OCI-LY1 (cell line): ENCODE results near the gene SELENOO.

Source experiments
- H2AFZ ChIP-seq: fragments of 200-600 bp; sonication (generic), shearing (Covaris generic); 2 replicates; pipeline ENCODE4 v1.6.0; 2014; ENCODE audit warnings: antibody characterized with exemption, mild to moderate bottlenecking, low read length
- H3F3A ChIP-seq: fragments of 200-600 bp; sonication (generic), shearing (Covaris generic); 2 replicates; pipeline ENCODE4 v1.6.0; 2014; ENCODE audit warnings: mild to moderate bottlenecking, antibody characterized with exemption, low read length, moderate library complexity; ENCODE audit not compliant: insufficient read depth
- H3K27ac ChIP-seq: fragments of 200-600 bp; sonication (generic); 2 replicates; pipeline ENCODE4 v1.5.1; 2014; ENCODE audit warnings: low read length, mixed run types, mild to moderate bottlenecking, low read depth; ENCODE audit not compliant: poor library complexity, severe bottlenecking
- H3K27me3 ChIP-seq: fragments of 200-600 bp; sonication (generic); 2 replicates; pipeline ENCODE4 v1.6.0; 2014; ENCODE audit warnings: antibody characterized with exemption, mild to moderate bottlenecking, low read length, moderate library complexity; ENCODE audit not compliant: insufficient read depth
- H3K36me3 ChIP-seq: fragments of 200-600 bp; sonication (generic); 2 replicates; pipeline ENCODE4 v1.6.1; 2014; ENCODE audit warnings: mild to moderate bottlenecking, antibody characterized with exemption, low read length, moderate library complexity, mixed read lengths; ENCODE audit not compliant: insufficient read depth
- H3K4me1 ChIP-seq: fragments of 200-600 bp; sonication (generic); 2 replicates; pipeline ENCODE4 v1.5.1; 2014; ENCODE audit warnings: mild to moderate bottlenecking, low read length, moderate library complexity; ENCODE audit not compliant: insufficient read depth, severe bottlenecking
- H3K4me2 ChIP-seq: fragments of 200-600 bp; sonication (generic), shearing (Covaris generic); 2 replicates; pipeline ENCODE4 v1.6.1; 2014; ENCODE audit warnings: low read length
- H3K4me3 ChIP-seq: fragments of 200-600 bp; sonication (generic); 2 replicates; pipeline ENCODE4 v1.5.1; 2014; ENCODE audit warnings: low read length, low read depth, mild to moderate bottlenecking, mixed read lengths; ENCODE audit not compliant: poor library complexity, severe bottlenecking
- H3K79me2 ChIP-seq: fragments of 200-600 bp; shearing (Covaris generic); 2 replicates; pipeline ENCODE4 v1.6.1; 2016; ENCODE audit warnings: mixed run types, low read length, mixed read lengths; ENCODE audit not compliant: insufficient read depth
- H3K9ac ChIP-seq: fragments of 200-600 bp; sonication (generic), shearing (Covaris generic); 2 replicates; pipeline ENCODE4 v1.6.1; 2014; ENCODE audit warnings: mild to moderate bottlenecking, low read length, mixed read lengths
- H3K9me2 ChIP-seq: fragments of 200-600 bp; sonication (generic), shearing (Covaris generic); 2 replicates; pipeline ENCODE4 v1.6.1; 2014; ENCODE audit warnings: low read depth, mild to moderate bottlenecking, low read length, mixed read lengths
- H3K9me3 ChIP-seq: fragments of 200-600 bp; shearing (Covaris generic); 2 replicates; pipeline ENCODE4 v1.6.1; 2014; ENCODE audit warnings: low read length, mixed read lengths
- H4K20me1 ChIP-seq: fragments of 200-600 bp; sonication (generic), shearing (Covaris generic); 2 replicates; pipeline ENCODE4 v1.6.0; 2016; ENCODE audit warnings: mild to moderate bottlenecking, low read length; ENCODE audit not compliant: insufficient read depth
- CTCF ChIP-seq: fragments of 200-600 bp; sonication (generic), shearing (Covaris generic); IDR thresholded peaks from 2 replicates; pipeline ENCODE4 v1.5.1; 2017; ENCODE audit warnings: mild to moderate bottlenecking, antibody characterized with exemption, low read length, moderate library complexity, mixed read lengths
- EZH2 ChIP-seq: fragments of 200-600 bp; sonication (generic), shearing (Covaris generic); IDR thresholded peaks from 2 replicates; pipeline ENCODE4 v1.8.0; 2017; ENCODE audit warnings: borderline replicate concordance, mixed run types, mild to moderate bottlenecking, antibody characterized with exemption, low read length, moderate library complexity, mixed read lengths

The SELENOO gene

GRCh38 chr22:50243685-50244419, 43.0 kb downstream of the SELENOO start:
- no peak overlapping the region for H2AFZ ChIP-seq
- H3K4me3 ChIP-seq: peak overlapping the region; percentile 95
- no peaks in the 10 kb centered on the region for H3K9me2 ChIP-seq
- no peaks in the 10 kb centered on the region for H3K27me3 ChIP-seq
- H3K4me2 ChIP-seq: peak overlapping the region; percentile 91
- H3K9ac ChIP-seq: peak overlapping the region; percentile 92
- H3K4me1 ChIP-seq: peaks cover 45% of the 10 kb centered on the region
- H3K36me3 ChIP-seq: peaks cover 29% of the 10 kb centered on the region; the same call in 1 of the 2 replicates
- no peaks in the 10 kb centered on the region for H3K9me3 ChIP-seq
- peaks cover 8% of the 10 kb centered on the region; the same call in 1 of the 2 replicates for H3F3A ChIP-seq
- H3K27ac ChIP-seq: peak overlapping the region; percentile 87
- no peaks in the 10 kb centered on the region for H4K20me1 ChIP-seq
- peaks cover 23% of the 10 kb centered on the region for H3K79me2 ChIP-seq
- TF ChIP-seq CTCF (no peak), EZH2 (no peak)

DNA sequence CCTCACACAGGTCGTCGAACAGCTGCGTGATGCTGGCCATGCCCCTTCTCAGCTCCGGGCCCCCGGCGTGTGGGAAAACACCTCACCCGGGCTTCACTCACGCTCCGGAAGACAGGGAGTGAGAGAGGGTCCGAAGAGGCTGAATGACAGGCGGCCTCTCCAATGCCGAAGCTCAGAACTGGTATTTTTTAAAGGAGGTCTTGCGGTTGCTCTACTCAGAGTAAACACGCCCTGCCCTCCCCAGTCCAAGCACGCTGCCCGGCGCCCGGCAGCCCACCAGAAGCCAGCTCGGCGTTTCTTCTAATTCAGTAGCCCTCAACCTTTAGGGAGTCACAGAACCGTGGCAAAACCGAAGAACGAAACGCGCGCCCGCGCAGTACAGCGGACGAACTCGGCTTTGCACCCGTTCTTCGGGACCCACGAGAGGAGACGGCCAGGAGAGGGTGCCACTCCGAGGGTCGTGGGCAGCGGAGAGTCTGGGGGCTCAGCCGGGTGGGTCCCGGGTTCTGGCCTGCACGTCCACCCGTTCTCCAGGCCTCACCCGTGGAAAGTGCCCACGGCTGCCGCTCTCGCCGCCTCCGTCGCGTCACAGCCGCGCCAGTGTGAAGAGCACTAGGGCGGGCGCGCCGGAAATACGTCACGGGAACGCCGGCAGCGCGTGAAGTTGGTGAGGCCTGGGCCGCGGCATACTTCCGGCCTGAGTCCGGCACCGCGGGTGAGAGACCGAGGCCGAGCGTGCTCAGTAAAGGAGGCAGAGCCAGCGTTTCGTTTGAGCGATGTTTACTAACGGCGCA, 43.8 kb downstream of the SELENOO start, which contains the start of gene TUBGCP6:
Gene TUBGCP6, minus strand, starts transcription at position 604 of the 794 bp plus-strand sequence. Its CDS starts 564 bp downstream, at position 40.
- peaks cover 50% of the 10 kb centered on the region for H3K4me1 ChIP-seq
- peaks cover 23% of the 10 kb centered on the region for H3K79me2 ChIP-seq
- peak within 1 kb of the TSS; percentile 95 for H3K4me3 ChIP-seq
- peak within 1 kb of the TSS; percentile 87 for H3K27ac ChIP-seq
- H3F3A ChIP-seq: peaks cover 8% of the 10 kb centered on the region; the same call in 1 of the 2 replicates
- peak within 1 kb of the TSS; percentile 91 for H3K4me2 ChIP-seq
- H2AFZ ChIP-seq: no peak within 1 kb of the TSS
- TF ChIP-seq CTCF (no peak; the same call in 1 of the 2 replicates), EZH2 (no peak)
- H3K9ac ChIP-seq: peak within 1 kb of the TSS; percentile 92
- H4K20me1 ChIP-seq: no peaks in the 10 kb centered on the region
- H3K27me3 ChIP-seq: no peaks in the 10 kb centered on the region
- no peaks in the 10 kb centered on the region for H3K9me2 ChIP-seq
- peaks cover 25% of the 10 kb centered on the region; the same call in 1 of the 2 replicates for H3K36me3 ChIP-seq
- H3K9me3 ChIP-seq: no peaks in the 10 kb centered on the region

- TF ChIP-seq EZH2: no peak
- no peak for TF ChIP-seq CTCF
- no peak overlapping the region for H2AFZ ChIP-seq
- peaks cover 19% of the 10 kb centered on the region for H3K79me2 ChIP-seq
- H3K27me3 ChIP-seq: no peaks in the 10 kb centered on the region
- no peaks in the 10 kb centered on the region for H3K9me3 ChIP-seq
- H3F3A ChIP-seq: peaks cover 8% of the 10 kb centered on the region; the same call in 1 of the 2 replicates
- H3K9me2 ChIP-seq: no peaks in the 10 kb centered on the region
- H3K9ac ChIP-seq: peak overlapping the region; percentile 92
- peaks cover 17% of the 10 kb centered on the region; the same call in 1 of the 2 replicates for H3K36me3 ChIP-seq
- H3K27ac ChIP-seq: peak overlapping the region; percentile 87
- H4K20me1 ChIP-seq: no peaks in the 10 kb centered on the region
- H3K4me3 ChIP-seq: peak overlapping the region; percentile 95
- H3K4me1 ChIP-seq: peaks cover 53% of the 10 kb centered on the region
- H3K4me2 ChIP-seq: peak overlapping the region; percentile 91
These were observed 44.6 kb downstream of the SELENOO start for GRCh38 chr22:50245214-50246072.
